Karpas-422 (cell line): Measurements from ENCODE around the gene LENG8. TPM values are rescaled to one million over a fixed set of nuclear protein-coding genes. Genes with fewer than 3 reads are reported as not detected.

Experiments
- DNase-seq: peaks from one replicate; pipeline ENCODE4 v3.0.0-alpha.2; 2015
- H2AFZ ChIP-seq: fragments of 200-600 bp; sonication (generic); 2 replicates; pipeline ENCODE4 v1.6.1; 2014; ENCODE audit warnings: antibody characterized with exemption, low read length, mixed read lengths
- H3K27ac ChIP-seq: fragments of 200-600 bp; sonication (generic); 2 replicates; pipeline ENCODE4 v1.5.1; 2014; ENCODE audit warnings: mild to moderate bottlenecking, low read length, moderate library complexity
- H3K27me3 ChIP-seq: fragments of 200-600 bp; sonication (generic); 2 replicates; pipeline ENCODE4 v1.6.1; 2014; ENCODE audit warnings: low read length, mixed read lengths
- H3K36me3 ChIP-seq: fragments of 200-600 bp; sonication (generic); 2 replicates; pipeline ENCODE4 v1.6.1; 2014; ENCODE audit warnings: low read length, mixed read lengths; ENCODE audit not compliant: insufficient read depth
- H3K4me1 ChIP-seq: fragments of 200-600 bp; sonication (generic); 2 replicates; pipeline ENCODE4 v1.6.1; 2014; ENCODE audit warnings: mild to moderate bottlenecking, low read length, mixed read lengths
- H3K4me2 ChIP-seq: fragments of 200-600 bp; sonication (generic); 2 replicates; pipeline ENCODE4 v1.6.1; 2014; ENCODE audit warnings: low read length, low read depth, mild to moderate bottlenecking; ENCODE audit not compliant: poor library complexity, severe bottlenecking
- H3K4me3 ChIP-seq: fragments of 200-600 bp; sonication (generic); 2 replicates; pipeline ENCODE4 v1.5.1; 2014; ENCODE audit warnings: mild to moderate bottlenecking, antibody characterized with exemption, low read length, mixed read lengths
- H3K79me2 ChIP-seq: fragments of 200-600 bp; sonication (generic); 2 replicates; pipeline ENCODE4 v1.6.1; 2014; ENCODE audit warnings: mild to moderate bottlenecking, low read length, mixed read lengths
- H3K9ac ChIP-seq: fragments of 200-600 bp; sonication (generic); 2 replicates; pipeline ENCODE4 v1.6.0; 2014; ENCODE audit warnings: low read length
- H3K9me2 ChIP-seq: fragments of 200-600 bp; sonication (generic), shearing (Covaris generic); replicated peaks from 2 replicates; pipeline ENCODE4 v1.6.0; 2014; ENCODE audit warnings: mild to moderate bottlenecking, low read length, moderate library complexity; ENCODE audit not compliant: insufficient read depth
- H3K9me3 ChIP-seq: fragments of 300-700, 200-600 bp; sonication (generic); 2 replicates; pipeline ENCODE4 v1.6.1; 2014; ENCODE audit warnings: low read length, mixed read lengths
- H4K20me1 ChIP-seq: fragments of 200-600 bp; sonication (generic); 2 replicates; pipeline ENCODE4 v1.6.1; 2014; ENCODE audit warnings: mild to moderate bottlenecking, antibody characterized with exemption, low read length, low read depth; ENCODE audit not compliant: insufficient read depth
- total RNA-seq: library from RNA; depleted of rRNA; stranded (reverse); fragments of >200 nt; shearing (Covaris generic); gene quantifications from 2 replicates; pipeline ENCODE4 v1.2.3, GENCODE V29; 2014; ENCODE audit warnings: low replicate concordance

Gene LENG8
- total RNA-seq, 1 experiment from 2014 or later = 88.3 TPM

GRCh38 chr19:54433697-54434096 is 15.3 kb upstream of the LENG8 start:
- H3K9ac ChIP-seq = no peak overlapping the region
- H3K36me3 ChIP-seq = no peaks in the 10 kb centered on the region
- H3K4me1 ChIP-seq = no peaks in the 10 kb centered on the region

GRCh38 chr19:54434112-54434872 is 14.7 kb upstream of the LENG8 start:
- peaks cover 44% of the 10 kb centered on the region for H4K20me1 ChIP-seq
- no peak overlapping the region for H2AFZ ChIP-seq
- no peaks in the 10 kb centered on the region for H3K4me1 ChIP-seq
- no peaks in the 10 kb centered on the region for H3K9me2 ChIP-seq
- no peak overlapping the region for H3K9ac ChIP-seq
- no peaks in the 10 kb centered on the region for H3K79me2 ChIP-seq
- H3K4me3 ChIP-seq = no peak overlapping the region
- H3K4me2 ChIP-seq = no peak overlapping the region
- no peak for DNase-seq
- no peaks in the 10 kb centered on the region for H3K27me3 ChIP-seq
- no peaks in the 10 kb centered on the region for H3K9me3 ChIP-seq
- no peak overlapping the region for H3K27ac ChIP-seq
- no peaks in the 10 kb centered on the region for H3K36me3 ChIP-seq

More at GRCh38 chr19:54433697-54434096, 15.3 kb upstream of the LENG8 start:
- Histone ChIP-seq H3K79me2 (no peaks in the 10 kb centered on the region), H3K27ac (no peak overlapping the region), H4K20me1 (peaks cover 39% of the 10 kb centered on the region), H3K27me3 (no peaks in the 10 kb centered on the region), H3K9me2 (no peaks in the 10 kb centered on the region), H2AFZ (no peak overlapping the region), H3K4me3 (no peak overlapping the region), H3K9me3 (no peaks in the 10 kb centered on the region), H3K4me2 (no peak overlapping the region)
- DNase-seq = no peak

DNA sequence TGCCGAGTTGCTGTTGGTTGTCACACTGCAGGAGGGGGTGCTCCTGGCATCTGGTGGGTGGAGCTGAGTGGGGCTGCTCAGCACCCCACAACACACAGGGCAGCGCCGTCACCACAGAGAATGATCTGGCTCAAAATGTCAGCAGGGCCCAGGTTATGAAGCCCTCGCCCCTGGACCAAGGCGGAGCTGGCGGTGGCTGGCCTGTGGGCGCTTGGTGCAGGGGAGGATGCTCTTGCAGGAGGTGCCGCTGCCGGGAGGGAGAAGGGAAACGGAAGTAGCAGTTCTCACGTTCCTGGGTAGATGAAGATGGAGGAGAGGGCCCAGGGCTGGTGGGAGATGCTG is 14.2 kb upstream of the LENG8 start:
- Histone ChIP-seq H3K9me2 (no peaks in the 10 kb centered on the region), H2AFZ (no peak overlapping the region), H3K9ac (no peak overlapping the region), H3K36me3 (no peaks in the 10 kb centered on the region), H4K20me1 (peaks cover 45% of the 10 kb centered on the region), H3K4me3 (no peak overlapping the region), H3K79me2 (no peaks in the 10 kb centered on the region), H3K9me3 (no peaks in the 10 kb centered on the region), H3K4me1 (no peaks in the 10 kb centered on the region), H3K27ac (no peak overlapping the region), H3K27me3 (no peaks in the 10 kb centered on the region), H3K4me2 (no peak overlapping the region)
- DNase-seq = no peak

GRCh38 chr19:54435551-54436016 is 13.4 kb upstream of the LENG8 start:
- DNase-seq = no peak
- Histone ChIP-seq H3K4me1 (no peaks in the 10 kb centered on the region), H3K9ac (no peak overlapping the region), H3K79me2 (no peaks in the 10 kb centered on the region; the same call in 1 of the 2 replicates), H2AFZ (no peak overlapping the region), H3K9me2 (no peaks in the 10 kb centered on the region), H3K27ac (no peak overlapping the region), H4K20me1 (peaks cover 45% of the 10 kb centered on the region), H3K4me3 (no peak overlapping the region), H3K27me3 (no peaks in the 10 kb centered on the region), H3K9me3 (no peaks in the 10 kb centered on the region), H3K4me2 (no peak overlapping the region), H3K36me3 (no peaks in the 10 kb centered on the region)

GRCh38 chr19:54436031-54436523 is 12.9 kb upstream of the LENG8 start:
- Histone ChIP-seq H2AFZ (no peak overlapping the region), H3K9ac (no peak overlapping the region)

DNA sequence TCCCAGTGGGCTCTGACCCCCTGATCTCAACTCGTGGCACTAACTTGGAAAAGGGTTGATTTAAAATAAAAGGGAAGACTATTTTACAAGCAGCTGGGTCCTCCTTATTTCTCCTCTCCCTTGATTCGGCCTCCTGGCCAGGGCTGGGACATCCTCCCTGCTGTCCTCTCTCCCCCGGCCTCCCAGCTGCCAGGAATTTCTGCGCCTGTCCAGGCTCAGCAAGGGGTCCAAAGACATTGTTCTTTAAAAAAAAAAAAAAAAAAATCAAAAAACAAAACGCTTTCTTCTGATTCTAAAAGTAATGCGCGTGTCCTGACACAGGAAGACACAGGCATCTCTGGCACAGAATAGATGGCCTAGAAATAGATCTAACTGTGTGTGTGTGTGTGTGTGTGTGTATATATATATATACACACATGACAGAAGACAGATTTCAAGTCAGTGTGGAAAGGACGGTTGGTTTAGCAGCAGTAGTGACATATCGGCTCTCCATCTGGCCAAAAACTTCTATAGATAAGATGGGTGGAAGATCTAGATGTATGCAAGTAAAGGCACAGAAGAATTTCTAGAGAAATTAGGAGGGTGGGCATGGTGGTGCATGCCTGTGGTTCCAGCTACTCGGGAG is 12.3 kb upstream of the LENG8 start:
- Histone ChIP-seq H3K4me1 (no peaks in the 10 kb centered on the region), H4K20me1 (peaks cover 43% of the 10 kb centered on the region), H2AFZ (no peak overlapping the region), H3K4me2 (no peak overlapping the region), H3K27ac (no peak overlapping the region), H3K9me3 (no peaks in the 10 kb centered on the region), H3K27me3 (no peaks in the 10 kb centered on the region), H3K79me2 (peaks cover 6% of the 10 kb centered on the region; the same call in 1 of the 2 replicates), H3K9me2 (no peaks in the 10 kb centered on the region), H3K9ac (no peak overlapping the region), H3K4me3 (no peak overlapping the region), H3K36me3 (no peaks in the 10 kb centered on the region)
- no peak for DNase-seq

More at GRCh38 chr19:54436031-54436523, 12.9 kb upstream of the LENG8 start:
- DNase-seq = no peak
- no peaks in the 10 kb centered on the region for H3K27me3 ChIP-seq
- H3K4me2 ChIP-seq = no peak overlapping the region
- no peak overlapping the region for H3K27ac ChIP-seq
- no peak overlapping the region for H3K4me3 ChIP-seq
- H3K4me1 ChIP-seq = no peaks in the 10 kb centered on the region
- no peaks in the 10 kb centered on the region for H3K9me3 ChIP-seq
- peaks cover 48% of the 10 kb centered on the region for H4K20me1 ChIP-seq
- peaks cover 5% of the 10 kb centered on the region; the same call in 1 of the 2 replicates for H3K79me2 ChIP-seq
- no peaks in the 10 kb centered on the region for H3K9me2 ChIP-seq
- no peaks in the 10 kb centered on the region for H3K36me3 ChIP-seq

DNA sequence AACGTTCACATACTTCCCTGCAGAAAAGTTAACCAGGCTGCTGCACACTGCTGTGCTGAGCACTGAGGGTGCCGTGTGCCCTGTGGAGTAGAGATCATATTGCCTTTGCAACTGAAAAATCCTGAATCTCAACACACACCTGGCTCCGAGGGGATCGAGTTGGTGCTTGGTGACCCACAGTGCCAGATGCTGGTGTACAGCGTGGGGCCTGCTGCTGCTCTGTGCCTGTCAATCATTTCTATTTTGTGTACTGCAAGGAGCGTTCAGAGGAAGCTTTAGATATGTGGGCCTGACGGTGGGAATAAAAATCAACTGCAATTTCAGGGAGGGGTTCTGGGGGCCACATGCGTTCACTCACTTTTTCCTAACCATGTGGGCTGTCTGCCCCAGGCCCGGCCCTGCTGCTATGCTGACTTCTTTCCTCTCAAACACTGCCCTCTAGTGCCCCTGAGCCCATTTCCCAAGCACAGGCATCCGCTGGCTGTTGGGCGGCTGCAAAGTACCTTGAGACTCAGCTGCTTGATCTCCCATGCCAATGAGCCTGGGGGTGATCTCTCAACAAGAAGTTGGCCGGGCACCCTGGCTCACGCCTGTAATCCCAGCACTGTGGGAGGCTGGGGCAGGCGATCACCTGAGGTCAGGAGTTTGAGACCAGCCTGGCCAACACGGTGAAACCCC is 9.7 kb upstream of the LENG8 start:
- no peak overlapping the region for H3K4me2 ChIP-seq
- H2AFZ ChIP-seq = no peak overlapping the region
- H3K4me1 ChIP-seq = no peaks in the 10 kb centered on the region
- H3K27ac ChIP-seq = no peak overlapping the region
- H3K36me3 ChIP-seq = no peaks in the 10 kb centered on the region
- peaks cover 28% of the 10 kb centered on the region; the same call in 1 of the 2 replicates for H4K20me1 ChIP-seq
- H3K4me3 ChIP-seq = no peak overlapping the region
- H3K27me3 ChIP-seq = no peaks in the 10 kb centered on the region
- no peak overlapping the region for H3K9ac ChIP-seq
- H3K9me2 ChIP-seq = no peaks in the 10 kb centered on the region
- H3K79me2 ChIP-seq = peaks cover 6% of the 10 kb centered on the region; the same call in 1 of the 2 replicates
- no peaks in the 10 kb centered on the region for H3K9me3 ChIP-seq
- DNase-seq = peak; percentile 87

DNA sequence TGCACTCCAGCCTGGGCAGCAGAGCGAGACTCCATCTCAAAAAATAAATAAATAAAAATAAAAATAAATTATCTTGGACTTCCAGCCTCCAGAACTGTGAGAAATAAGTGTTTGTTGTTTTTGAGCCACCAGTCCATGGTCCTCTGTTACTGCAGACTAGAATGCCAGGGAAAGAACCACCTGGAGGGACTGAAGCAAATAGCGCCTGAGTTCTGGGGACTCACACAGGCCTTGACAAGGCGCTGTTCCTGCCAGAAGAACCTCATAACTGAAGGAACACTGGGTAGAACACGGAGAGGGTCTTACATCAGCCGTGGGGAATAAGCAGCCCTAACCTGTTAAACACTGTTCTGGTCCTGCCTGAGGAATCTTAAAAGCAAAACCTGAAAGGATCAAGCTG is 8.4 kb upstream of the LENG8 start:
- H3K36me3 ChIP-seq = peaks cover 4% of the 10 kb centered on the region; the same call in 1 of the 2 replicates
- H3K9me2 ChIP-seq = no peaks in the 10 kb centered on the region
- H3K9ac ChIP-seq = no peak overlapping the region
- H2AFZ ChIP-seq = no peak overlapping the region
- H3K9me3 ChIP-seq = no peaks in the 10 kb centered on the region
- H3K4me1 ChIP-seq = no peaks in the 10 kb centered on the region
- no peak overlapping the region for H3K27ac ChIP-seq
- H3K4me2 ChIP-seq = no peak overlapping the region
- H3K79me2 ChIP-seq = peaks cover 9% of the 10 kb centered on the region; the same call in 1 of the 2 replicates
- peaks cover 20% of the 10 kb centered on the region; the same call in 1 of the 2 replicates for H4K20me1 ChIP-seq
- no peak for DNase-seq
- H3K4me3 ChIP-seq = no peak overlapping the region
- H3K27me3 ChIP-seq = no peaks in the 10 kb centered on the region
